ELF-1 (cell line): Measurements from ENCODE around the gene DNAH10.
A peak's percentile ranks its signal among the peaks of the same experiment; 100 is the strongest.

Experiments used
- DNase-seq: peaks from one replicate; pipeline ENCODE4 v3.0.0-alpha.2; 2016; ENCODE audit warnings: low read depth, low spot score

DNAH10 gene

DNA sequence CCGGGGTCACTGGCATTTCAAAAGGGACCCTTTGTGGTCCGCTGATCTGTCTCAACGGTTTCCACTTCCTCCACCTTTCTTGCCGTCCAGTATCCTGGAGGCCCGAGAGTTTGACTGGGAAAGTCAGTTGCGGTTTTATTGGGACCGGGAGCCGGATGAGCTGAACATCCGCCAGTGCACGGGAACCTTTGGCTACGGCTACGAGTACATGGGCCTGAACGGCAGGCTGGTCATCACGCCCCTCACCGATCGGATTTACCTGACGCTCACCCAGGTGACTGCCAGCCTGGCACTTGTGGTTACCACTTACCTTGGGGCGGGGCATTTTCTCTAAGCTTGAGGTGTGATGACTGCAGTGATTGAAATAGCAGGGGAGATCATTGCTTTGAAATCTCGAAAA is 83.8 kb downstream of the DNAH10 start:
- no peak for DNase-seq

- no peak for DNase-seq
Observed at GRCh38 chr12:123846340-123846739, 84.2 kb downstream of the DNAH10 start.

GRCh38 chr12:123847019-123847418 is 84.9 kb downstream of the DNAH10 start:
- no peak for DNase-seq

- no peak for DNase-seq
Observed at GRCh38 chr12:123847876-123848275, 85.8 kb downstream of the DNAH10 start.

GRCh38 chr12:123849517-123849916 is 87.4 kb downstream of the DNAH10 start:
- no peak for DNase-seq

GRCh38 chr12:123850246-123851134 is 88.4 kb downstream of the DNAH10 start:
- DNase-seq: no peak

GRCh38 chr12:123853396-123854070 is 91.4 kb downstream of the DNAH10 start:
- DNase-seq: no peak

- DNase-seq: no peak
Observed at GRCh38 chr12:123854232-123854631, 92.1 kb downstream of the DNAH10 start.

DNA sequence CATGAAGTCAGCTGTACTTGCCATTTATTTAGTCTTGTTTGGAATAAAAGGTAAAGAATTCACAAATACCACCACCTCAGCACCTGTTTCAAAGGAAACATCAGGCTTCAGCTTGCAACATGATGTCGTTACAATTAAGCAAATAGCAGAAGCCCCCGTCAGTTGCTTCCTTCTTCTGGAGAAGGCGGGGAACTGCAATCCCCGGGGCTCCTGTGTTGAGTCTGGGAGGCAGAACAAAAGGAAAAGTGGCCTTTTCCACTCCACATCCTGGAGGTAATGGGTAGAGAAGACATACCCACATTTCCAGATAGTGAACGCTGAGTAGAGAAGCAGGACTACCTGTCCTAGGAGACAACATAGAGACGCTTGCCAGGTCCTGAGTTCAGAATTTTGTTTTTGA is 92.8 kb downstream of the DNAH10 start:
- DNase-seq: peak; percentile 10

DNA sequence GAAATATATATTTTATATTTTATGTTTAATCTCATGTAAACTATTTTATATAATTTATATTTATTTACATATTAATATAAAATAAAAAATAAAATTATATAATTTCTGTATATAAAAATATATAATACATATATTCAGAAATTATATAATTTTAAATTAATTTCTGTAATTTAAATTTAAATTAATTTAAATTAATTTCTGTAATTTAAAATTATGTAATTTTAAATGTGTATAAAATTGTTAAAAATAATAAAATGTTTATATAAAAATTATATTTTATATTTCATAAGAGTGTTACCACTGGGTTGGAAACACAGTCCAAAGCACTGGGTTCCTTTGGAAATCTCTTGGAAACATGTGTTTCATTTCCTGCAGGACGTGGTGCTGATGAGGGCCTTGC is 94.6 kb downstream of the DNAH10 start:
- no peak for DNase-seq

DNA sequence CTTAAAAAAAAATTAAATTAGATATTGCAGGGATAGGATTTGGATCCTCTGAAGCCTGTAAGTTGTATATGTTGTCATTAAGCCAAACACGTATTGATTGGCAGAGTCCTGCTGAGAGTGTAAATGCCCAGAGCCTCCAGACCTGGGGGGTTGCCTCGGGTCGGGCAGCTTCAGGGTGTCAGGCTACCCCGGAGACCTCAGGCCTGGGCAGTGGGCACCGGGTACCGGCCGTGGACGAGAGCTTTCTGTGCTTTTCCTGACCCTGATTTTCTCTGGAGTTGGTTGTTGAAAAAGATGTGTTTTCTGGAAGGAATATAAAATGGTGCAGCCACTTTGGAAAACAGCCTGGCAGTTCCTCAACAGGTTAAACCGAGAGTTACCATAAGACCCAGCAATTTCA is 96.1 kb downstream of the DNAH10 start:
- DNase-seq: no peak

- DNase-seq: peak; percentile 31
Observed at GRCh38 chr12:123859035-123859434, 96.9 kb downstream of the DNAH10 start.

DNA sequence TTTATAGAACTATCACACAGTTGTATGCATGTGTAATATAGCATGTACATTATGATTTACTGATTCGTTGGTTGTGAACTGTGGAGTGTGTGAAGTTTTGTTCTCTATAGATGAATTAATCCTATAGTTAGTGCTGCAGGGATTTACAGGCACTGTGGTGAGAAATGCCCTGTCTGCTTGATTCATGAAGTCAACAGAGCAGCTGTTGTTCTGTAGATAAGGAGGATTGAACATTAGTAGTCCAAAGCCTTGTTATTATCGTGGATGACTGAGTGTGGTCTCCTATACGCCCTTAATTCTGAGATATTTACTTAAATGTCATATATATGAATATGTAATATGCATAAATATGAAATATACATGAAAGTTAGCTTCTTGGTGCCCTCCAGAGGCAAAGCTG is 98.3 kb downstream of the DNAH10 start:
- no peak for DNase-seq

- no peak for DNase-seq
Observed at GRCh38 chr12:123861392-123861791, 99.3 kb downstream of the DNAH10 start.

DNA sequence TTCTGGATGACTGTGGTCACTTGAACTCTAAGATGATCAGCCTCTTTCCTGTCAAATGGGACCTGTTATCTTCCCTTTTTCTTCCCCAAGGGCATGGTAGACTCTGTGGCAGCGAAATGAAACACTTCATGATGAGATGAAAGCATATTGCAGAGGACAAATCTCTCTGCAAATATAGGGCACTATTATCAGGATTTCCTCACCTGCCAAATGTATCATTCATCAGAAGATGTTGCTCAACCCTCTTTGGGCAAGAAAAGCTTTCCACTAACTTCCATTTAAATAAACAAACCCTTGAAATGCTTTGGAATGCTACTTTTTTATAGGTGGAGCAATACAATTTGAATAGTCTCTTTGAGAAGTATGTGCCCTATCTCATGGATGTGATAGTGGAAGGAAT is 105.0 kb downstream of the DNAH10 start:
- DNase-seq: no peak

DNA sequence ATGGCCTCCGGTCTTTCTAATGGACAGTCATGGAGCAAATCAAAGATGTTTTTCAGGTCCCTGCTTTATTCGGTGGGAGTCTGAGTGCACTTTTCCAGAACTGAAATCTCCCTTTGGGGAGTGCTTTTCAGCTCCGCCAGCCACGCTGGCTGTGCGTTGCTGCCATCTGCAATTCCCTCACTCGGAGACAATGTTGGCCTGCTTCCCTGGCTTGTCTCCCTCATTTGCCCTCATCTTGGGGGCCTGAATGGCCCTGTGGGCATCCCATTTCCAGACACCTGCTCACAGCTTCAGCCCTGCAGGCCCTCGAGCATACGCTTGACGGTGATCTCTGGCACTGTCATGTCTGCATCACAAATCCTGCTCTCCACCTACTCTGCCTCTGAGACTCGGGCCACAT is 106.7 kb downstream of the DNAH10 start:
- no peak for DNase-seq

- DNase-seq: no peak
Observed at GRCh38 chr12:123873793-123874192, 111.7 kb downstream of the DNAH10 start.

DNA sequence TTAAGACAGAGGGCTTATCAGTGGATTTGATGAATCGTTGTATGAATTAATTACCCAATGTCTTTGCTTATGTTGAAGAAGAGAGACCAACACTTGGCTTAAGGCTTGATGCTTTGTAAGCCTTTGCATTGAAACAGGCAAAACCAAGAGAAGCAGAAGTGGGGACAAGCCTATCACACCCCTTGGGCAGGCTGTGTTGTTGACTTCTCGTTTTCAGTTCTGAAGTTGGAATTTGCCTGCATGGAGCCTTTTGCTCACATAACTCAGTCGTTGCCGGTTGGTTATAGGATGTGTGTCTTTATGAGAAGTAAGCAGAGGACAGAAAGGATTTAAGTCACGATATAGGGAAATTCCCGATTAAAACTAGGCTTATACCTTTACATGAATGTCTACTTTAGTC is 115.9 kb downstream of the DNAH10 start:
- no peak for DNase-seq

DNA sequence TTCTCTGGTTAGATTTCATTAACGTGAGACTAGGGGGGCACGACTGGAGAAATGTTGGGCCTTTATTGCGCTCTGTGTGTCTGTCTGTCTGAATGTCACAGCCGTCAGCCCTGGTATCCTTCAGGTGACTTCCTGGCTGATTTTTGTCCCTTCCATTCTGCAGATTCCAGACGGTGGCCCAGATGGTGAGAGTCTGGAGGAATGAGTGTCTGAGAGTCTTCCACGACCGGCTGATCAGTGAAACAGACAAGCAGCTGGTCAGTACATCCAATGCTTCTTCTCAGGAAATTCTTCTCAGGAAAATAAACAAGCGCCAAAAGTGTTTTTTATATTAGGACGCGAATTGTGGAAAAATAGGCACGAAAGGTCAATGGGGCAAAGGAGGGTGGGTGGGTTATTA is 117.0 kb downstream of the DNAH10 start:
- no peak for DNase-seq

DNA sequence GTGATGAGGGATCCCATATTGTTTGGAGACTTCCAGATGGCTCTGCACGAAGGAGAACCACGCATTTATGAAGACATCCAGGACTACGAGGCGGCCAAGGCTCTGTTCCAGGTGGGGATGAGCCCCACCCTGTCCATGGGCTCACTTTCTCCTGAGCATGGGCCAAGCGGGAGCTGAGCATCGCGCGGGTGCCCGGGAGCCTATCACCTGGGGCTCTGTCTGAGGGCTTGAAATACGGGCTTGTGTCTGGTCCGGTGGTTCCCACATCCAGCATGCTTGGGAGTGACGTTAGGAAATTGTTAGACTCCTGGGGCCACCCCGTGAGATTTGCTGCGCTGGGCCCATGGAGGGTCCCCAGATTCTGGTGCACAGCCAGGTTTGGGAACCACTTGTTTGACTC is 117.6 kb downstream of the DNAH10 start:
- no peak for DNase-seq

- no peak for DNase-seq
Observed at GRCh38 chr12:123882161-123882705, 120.1 kb downstream of the DNAH10 start.

DNA sequence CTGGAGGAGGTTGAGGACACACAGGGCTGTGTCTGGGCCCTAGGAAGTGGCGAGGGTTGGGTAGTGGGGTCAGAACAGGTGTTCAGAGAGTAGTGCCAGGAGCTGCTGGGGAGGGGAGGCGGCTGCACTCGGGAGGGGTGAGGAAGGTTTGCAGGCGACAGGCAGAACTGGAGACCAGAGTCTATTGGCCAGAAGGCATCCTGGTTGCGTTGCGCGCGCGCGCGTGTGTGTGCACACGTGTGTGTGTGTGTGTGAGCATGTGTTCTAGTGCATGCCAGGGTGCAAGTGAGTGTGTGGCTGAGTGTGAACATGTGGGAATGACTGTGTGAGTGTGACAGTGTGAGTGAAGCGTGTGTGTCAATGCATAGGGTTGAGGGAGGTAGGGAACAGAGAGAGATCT is 124.2 kb downstream of the DNAH10 start:
- DNase-seq: no peak
